Activated naive CD4-positive, alpha-beta T cell treated with anti-CD3 and anti-CD28 coated beads, Interleukin-2, amount 10 ng/mL, durations not matched to agents 7 days and 5 days (primary cell): ENCODE results near the gene REG3A.

ENCODE experiments used
- CTCF ChIA-PET: fragments of 350-600 bp; sonication (Branson Sonifier 250); formaldehyde crosslinking; loops from one replicate; lab custom pipeline; 2021; ENCODE audit warnings: antibody characterized with exemption; lab: Charles Lee
- DNase-seq: peaks from one replicate; pipeline ENCODE4 v3.0.0-alpha.2; 2020
- H3K27ac Mint-ChIP-seq: one replicate; pipeline ENCODE4 v1.8.0; 2021; ENCODE audit warnings: mild to moderate bottlenecking, moderate library complexity, mixed read lengths
- H3K27me3 Mint-ChIP-seq: one replicate; pipeline ENCODE4 v1.8.0; 2021; ENCODE audit warnings: mild to moderate bottlenecking, mixed read lengths
- H3K36me3 Mint-ChIP-seq: one replicate; pipeline ENCODE4 v1.8.0; 2021; ENCODE audit warnings: mixed read lengths
- H3K4me1 Mint-ChIP-seq: one replicate; pipeline ENCODE4 v1.8.0; 2021; ENCODE audit warnings: mixed read lengths
- H3K4me3 Mint-ChIP-seq: one replicate; pipeline ENCODE4 v1.8.0; 2021; ENCODE audit warnings: mild to moderate bottlenecking, moderate library complexity, mixed read lengths
- H3K9me3 Mint-ChIP-seq: one replicate; pipeline ENCODE4 v1.8.0; 2021; ENCODE audit warnings: mixed read lengths

Gene REG3A

DNA sequence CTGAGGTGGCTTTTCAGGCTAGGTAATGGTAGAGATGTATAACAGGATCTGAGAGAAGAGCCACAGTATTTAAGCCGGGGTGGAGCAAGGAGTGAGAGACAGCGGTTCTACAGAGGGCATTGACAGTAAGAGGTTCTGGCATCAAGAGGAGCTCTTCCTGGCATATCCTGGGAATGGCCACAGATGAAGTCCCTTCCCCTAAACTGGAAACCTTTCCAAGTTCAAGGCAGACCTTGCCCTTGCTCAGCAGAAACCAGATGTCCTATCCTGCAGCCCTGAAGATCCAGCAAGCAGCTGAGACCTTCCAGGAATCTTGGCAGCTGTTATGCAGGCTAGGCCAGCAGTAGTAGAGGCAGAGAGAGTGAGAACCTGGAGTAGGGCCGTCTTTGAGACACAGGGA lies 21.2 kb downstream of the REG3A start:
- CTCF ChIA-PET = no interaction called here
- Mint-ChIP-seq H3K4me3 (no peak overlapping the region), H3K27ac (no peak overlapping the region), H3K27me3 (no peaks in the 10 kb centered on the region), H3K9me3 (peaks cover 20% of the 10 kb centered on the region), H3K36me3 (no peaks in the 10 kb centered on the region), H3K4me1 (no peaks in the 10 kb centered on the region)
- no peak for DNase-seq

GRCh38 chr2:79131687-79132086 lies 27.9 kb downstream of the REG3A start:
- Mint-ChIP-seq H3K36me3 (no peaks in the 10 kb centered on the region), H3K27ac (no peak overlapping the region), H3K9me3 (peaks cover 13% of the 10 kb centered on the region), H3K4me1 (no peaks in the 10 kb centered on the region), H3K4me3 (no peak overlapping the region), H3K27me3 (no peaks in the 10 kb centered on the region)
- DNase-seq = no peak
- CTCF ChIA-PET = no interaction called here

GRCh38 chr2:79129804-79130203 lies 29.7 kb downstream of the REG3A start:
- H3K4me3 Mint-ChIP-seq = no peak overlapping the region
- no peak for DNase-seq
- no peaks in the 10 kb centered on the region for H3K36me3 Mint-ChIP-seq
- no peaks in the 10 kb centered on the region for H3K4me1 Mint-ChIP-seq
- no peaks in the 10 kb centered on the region for H3K27me3 Mint-ChIP-seq
- CTCF ChIA-PET = no interaction called here
- peaks cover 7% of the 10 kb centered on the region for H3K9me3 Mint-ChIP-seq
- H3K27ac Mint-ChIP-seq = no peak overlapping the region

DNA sequence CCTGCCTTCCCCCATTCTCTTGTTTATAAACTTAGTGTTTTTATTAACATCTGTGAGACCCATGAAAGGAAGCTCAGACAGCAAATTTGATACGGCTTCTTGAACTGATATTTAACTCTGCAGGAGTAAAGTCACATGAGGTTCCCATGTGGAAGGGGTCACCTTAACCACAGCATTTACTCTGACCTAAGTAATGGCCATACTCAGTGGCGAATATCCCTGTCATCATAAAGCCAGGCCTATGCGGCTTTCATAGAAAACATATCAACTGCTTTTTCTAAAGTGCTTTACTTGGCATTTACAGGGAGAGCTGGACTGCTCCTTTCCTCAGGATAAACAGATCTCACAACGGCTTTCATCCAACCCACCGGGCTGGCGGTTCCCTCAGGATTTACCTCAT lies 30.3 kb downstream of the REG3A start:
- Mint-ChIP-seq H3K4me3 (no peak overlapping the region), H3K36me3 (no peaks in the 10 kb centered on the region), H3K9me3 (peaks cover 6% of the 10 kb centered on the region), H3K4me1 (no peaks in the 10 kb centered on the region), H3K27ac (no peak overlapping the region), H3K27me3 (no peaks in the 10 kb centered on the region)
- DNase-seq = no peak
- CTCF ChIA-PET = no interaction called here

DNA sequence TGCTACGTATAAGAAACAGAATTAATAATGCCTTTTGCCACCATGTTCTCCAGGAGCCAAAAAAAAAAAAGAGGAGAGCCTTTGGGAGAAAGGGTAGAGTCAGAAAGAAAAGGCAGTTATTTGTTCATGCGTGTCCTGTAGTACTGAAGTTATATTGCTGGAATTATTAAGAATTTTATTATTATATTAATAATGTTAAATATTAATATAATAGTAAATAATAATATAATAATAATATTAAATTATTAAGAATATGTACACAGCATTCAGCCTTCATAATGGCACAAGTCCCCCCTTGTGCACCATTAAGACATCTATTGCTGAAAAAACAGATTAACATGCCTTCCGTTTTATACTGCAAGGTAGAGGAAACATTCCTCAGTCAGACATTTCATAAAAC lies 31.1 kb downstream of the REG3A start:
- no peaks in the 10 kb centered on the region for H3K27me3 Mint-ChIP-seq
- CTCF ChIA-PET = no interaction called here
- H3K27ac Mint-ChIP-seq = no peak overlapping the region
- no peak overlapping the region for H3K4me3 Mint-ChIP-seq
- H3K9me3 Mint-ChIP-seq = peaks cover 4% of the 10 kb centered on the region
- no peaks in the 10 kb centered on the region for H3K36me3 Mint-ChIP-seq
- no peaks in the 10 kb centered on the region for H3K4me1 Mint-ChIP-seq
- no peak for DNase-seq

DNA sequence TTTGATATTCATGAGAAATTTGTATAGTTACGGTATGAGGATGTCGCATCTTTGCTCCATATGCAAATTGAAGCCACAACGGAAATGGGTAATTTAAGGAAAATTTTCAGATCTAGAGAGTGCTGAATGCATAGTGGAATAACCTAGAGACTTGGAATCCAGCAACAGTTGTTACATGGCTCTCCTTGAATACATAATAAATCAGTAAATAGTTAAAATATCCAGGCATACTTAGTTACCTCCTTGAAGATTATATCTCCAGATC lies 33.9 kb downstream of the REG3A start:
- no peaks in the 10 kb centered on the region for H3K4me1 Mint-ChIP-seq
- H3K36me3 Mint-ChIP-seq = no peaks in the 10 kb centered on the region
- DNase-seq = no peak
- H3K4me3 Mint-ChIP-seq = no peak overlapping the region
- CTCF ChIA-PET = no interaction called here
- H3K27ac Mint-ChIP-seq = no peak overlapping the region
- no peaks in the 10 kb centered on the region for H3K27me3 Mint-ChIP-seq
- peaks cover 3% of the 10 kb centered on the region for H3K9me3 Mint-ChIP-seq

GRCh38 chr2:79124907-79125720 lies 34.4 kb downstream of the REG3A start:
- no peak for DNase-seq
- Mint-ChIP-seq H3K4me1 (no peaks in the 10 kb centered on the region), H3K27ac (no peak overlapping the region), H3K27me3 (no peaks in the 10 kb centered on the region), H3K36me3 (no peaks in the 10 kb centered on the region), H3K4me3 (no peak overlapping the region), H3K9me3 (peaks cover 3% of the 10 kb centered on the region)
- CTCF ChIA-PET = no interaction called here

DNA sequence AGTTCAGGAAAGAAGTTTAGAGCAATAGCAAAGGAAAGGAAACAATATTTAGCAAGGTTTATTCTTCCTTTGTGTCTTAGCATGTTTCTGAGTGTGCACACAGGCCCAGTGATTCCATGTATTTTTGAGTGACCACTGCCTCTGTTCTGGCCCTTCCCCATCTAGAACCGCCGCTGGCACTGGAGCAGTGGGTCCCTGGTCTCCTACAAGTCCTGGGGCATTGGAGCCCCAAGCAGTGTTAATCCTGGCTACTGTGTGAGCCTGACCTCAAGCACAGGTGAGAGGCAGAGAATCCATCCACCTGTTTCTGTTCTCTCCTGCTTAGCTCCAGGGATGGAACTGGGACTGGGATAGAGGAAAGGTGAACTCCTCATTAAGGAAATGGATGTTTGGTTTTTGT lies 36.9 kb downstream of the REG3A start:
- DNase-seq = no peak
- Mint-ChIP-seq H3K36me3 (no peaks in the 10 kb centered on the region), H3K4me1 (no peaks in the 10 kb centered on the region), H3K9me3 (peaks cover 7% of the 10 kb centered on the region), H3K27me3 (no peaks in the 10 kb centered on the region), H3K27ac (no peak overlapping the region), H3K4me3 (no peak overlapping the region)
- CTCF ChIA-PET = no interaction called here

GRCh38 chr2:79120194-79120713 lies 39.3 kb downstream of the REG3A start, which contains the start of gene REG1A:
TSS of gene REG1A (plus strand) at chr2:79120488. CDS start at chr2:79120862, 374 bp downstream.
- DNase-seq = no peak
- H3K4me3 Mint-ChIP-seq = no peak within 1 kb of the TSS
- no peaks in the 10 kb centered on the region for H3K4me1 Mint-ChIP-seq
- peaks cover 7% of the 10 kb centered on the region for H3K9me3 Mint-ChIP-seq
- no peaks in the 10 kb centered on the region for H3K36me3 Mint-ChIP-seq
- CTCF ChIA-PET = no interaction called here
- no peak within 1 kb of the TSS for H3K27ac Mint-ChIP-seq
- H3K27me3 Mint-ChIP-seq = no peaks in the 10 kb centered on the region

DNA sequence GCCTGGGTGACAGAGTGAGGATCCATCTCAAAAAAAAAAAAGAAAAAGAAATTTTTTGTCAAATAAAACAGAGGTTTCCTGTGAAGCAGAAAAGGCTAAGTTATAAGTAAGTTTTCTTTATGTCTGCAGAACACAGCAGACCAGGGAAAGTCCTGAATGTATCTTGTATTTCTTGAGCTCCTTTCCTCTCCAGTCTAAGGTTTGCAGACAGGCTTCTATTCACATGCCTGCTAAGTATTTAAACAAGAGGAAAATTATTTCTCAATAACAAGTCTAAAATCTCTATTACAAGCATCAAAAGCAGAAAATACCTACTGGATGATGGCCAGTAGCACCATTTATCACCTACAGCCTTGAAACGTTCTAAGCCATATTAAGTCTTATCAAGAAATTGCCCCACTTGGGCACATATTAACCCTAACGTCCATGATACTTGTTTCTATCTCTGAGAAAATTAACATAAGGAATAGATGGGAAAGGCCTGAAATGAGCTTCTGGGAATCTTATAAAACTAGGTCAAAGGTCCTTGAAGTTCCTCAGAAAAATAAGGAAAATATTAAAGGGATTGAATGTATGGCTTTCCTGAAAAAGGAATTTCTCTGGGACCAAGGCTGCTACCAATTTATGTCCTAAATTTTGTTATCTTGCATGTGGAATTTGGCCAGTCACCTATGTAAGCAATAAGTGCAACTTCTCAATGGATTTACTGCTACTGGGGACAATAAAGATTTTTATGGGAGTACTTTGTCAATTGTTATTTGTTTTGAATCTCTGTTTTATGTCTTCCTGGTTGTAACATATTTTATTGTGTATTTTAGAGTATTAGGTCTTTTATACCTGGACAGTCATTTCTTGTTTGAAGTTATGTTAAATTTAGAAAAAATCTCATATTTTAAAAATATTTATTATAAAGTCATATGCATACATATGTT lies 42.3 kb downstream of the REG3A start:
- CTCF ChIA-PET = no interaction called here
- no peak overlapping the region for H3K4me3 Mint-ChIP-seq
- no peaks in the 10 kb centered on the region for H3K27me3 Mint-ChIP-seq
- H3K4me1 Mint-ChIP-seq = no peaks in the 10 kb centered on the region
- peaks cover 18% of the 10 kb centered on the region for H3K9me3 Mint-ChIP-seq
- no peak overlapping the region for H3K27ac Mint-ChIP-seq
- DNase-seq = no peak
- no peaks in the 10 kb centered on the region for H3K36me3 Mint-ChIP-seq

DNA sequence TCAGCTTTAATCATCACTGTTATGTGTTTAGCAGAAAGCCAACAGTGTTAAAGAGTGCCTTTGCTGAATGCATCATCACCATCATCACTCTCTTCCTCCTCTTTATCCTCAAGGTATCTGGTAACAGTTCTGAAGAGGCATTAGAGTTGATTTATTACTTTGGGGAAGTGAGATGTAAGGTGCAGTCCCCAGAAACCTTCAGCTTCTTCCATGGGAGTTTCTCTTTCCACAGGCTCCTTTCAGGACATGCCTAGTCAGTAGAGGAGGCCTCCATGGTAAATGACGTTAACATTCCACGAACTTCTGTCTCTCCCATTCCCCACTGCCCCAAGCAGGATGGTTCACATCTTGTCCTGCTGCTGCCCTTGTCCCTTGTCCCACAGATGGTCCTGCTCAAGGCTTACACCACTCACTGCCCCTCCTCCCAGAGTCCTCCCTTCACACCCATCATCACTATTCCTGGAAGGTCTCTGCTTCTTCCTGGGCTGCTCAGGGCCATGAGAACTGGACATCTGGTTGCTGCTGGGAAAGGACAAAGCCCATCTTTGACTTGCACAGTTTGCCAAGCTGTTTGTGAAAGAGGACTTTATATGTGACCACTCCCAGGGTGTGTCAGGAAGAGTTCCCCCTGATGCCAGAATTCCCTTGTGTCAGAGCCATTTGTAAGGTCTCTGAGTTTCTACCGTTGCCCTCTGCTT lies 44.6 kb downstream of the REG3A start:
- Mint-ChIP-seq H3K4me3 (no peak overlapping the region), H3K4me1 (no peaks in the 10 kb centered on the region), H3K27ac (no peak overlapping the region), H3K9me3 (peaks cover 25% of the 10 kb centered on the region), H3K27me3 (no peaks in the 10 kb centered on the region), H3K36me3 (no peaks in the 10 kb centered on the region)
- no peak for DNase-seq
- CTCF ChIA-PET = no interaction called here

- CTCF ChIA-PET = no interaction called here
- Mint-ChIP-seq H3K4me1 (no peaks in the 10 kb centered on the region), H3K36me3 (no peaks in the 10 kb centered on the region), H3K9me3 (peaks cover 21% of the 10 kb centered on the region), H3K27me3 (no peaks in the 10 kb centered on the region), H3K27ac (no peak overlapping the region), H3K4me3 (no peak overlapping the region)
- no peak for DNase-seq
Observed at GRCh38 chr2:79112269-79112668, 47.3 kb downstream of the REG3A start.
